GM10847 (cell line): ENCODE measurements around the gene NF1.

Source experiments
- POLR2A ChIP-seq: IDR thresholded peaks from 2 replicates; pipeline ENCODE4 v1.6.1; 2011; ENCODE audit not compliant: insufficient read length; ENCODE audit errors: extremely low read depth

NF1 gene

GRCh38 chr17:31390426-31390747 is 295.6 kb downstream of the NF1 start:
- TF ChIP-seq POLR2A: no peak

- TF ChIP-seq POLR2A: no peak
Measured at GRCh38 chr17:31390748-31391495, 296.1 kb downstream of the NF1 start.

GRCh38 chr17:31391496-31391949 is 296.7 kb downstream of the NF1 start, which contains the start of gene RAB11FIP4:
Gene RAB11FIP4, plus strand, starts transcription at chr17:31391675. Its CDS starts 178 bp downstream, at chr17:31391853.
- TF ChIP-seq POLR2A: no peak

- TF ChIP-seq POLR2A: no peak
Measured at GRCh38 chr17:31392002-31392855, 297.5 kb downstream of the NF1 start.

GRCh38 chr17:31392856-31393748 is 298.3 kb downstream of the NF1 start:
- no peak for TF ChIP-seq POLR2A

GRCh38 chr17:31393749-31394146 is 299.0 kb downstream of the NF1 start:
- no peak for TF ChIP-seq POLR2A

- TF ChIP-seq POLR2A: no peak
Measured at GRCh38 chr17:31394544-31394943, 299.8 kb downstream of the NF1 start.

GRCh38 chr17:31397256-31397939 is 302.6 kb downstream of the NF1 start:
- no peak for TF ChIP-seq POLR2A

- TF ChIP-seq POLR2A: no peak
Measured at GRCh38 chr17:31398381-31399311, 303.9 kb downstream of the NF1 start.

- TF ChIP-seq POLR2A: no peak
Measured at GRCh38 chr17:31400481-31400950, 305.7 kb downstream of the NF1 start.

GRCh38 chr17:31401456-31402254 is 306.9 kb downstream of the NF1 start:
- TF ChIP-seq POLR2A: no peak

- no peak for TF ChIP-seq POLR2A
Measured at GRCh38 chr17:31404028-31404949, 309.5 kb downstream of the NF1 start.
